ENCODE data around the gene SFSWAP.

Gene SFSWAP

DNA sequence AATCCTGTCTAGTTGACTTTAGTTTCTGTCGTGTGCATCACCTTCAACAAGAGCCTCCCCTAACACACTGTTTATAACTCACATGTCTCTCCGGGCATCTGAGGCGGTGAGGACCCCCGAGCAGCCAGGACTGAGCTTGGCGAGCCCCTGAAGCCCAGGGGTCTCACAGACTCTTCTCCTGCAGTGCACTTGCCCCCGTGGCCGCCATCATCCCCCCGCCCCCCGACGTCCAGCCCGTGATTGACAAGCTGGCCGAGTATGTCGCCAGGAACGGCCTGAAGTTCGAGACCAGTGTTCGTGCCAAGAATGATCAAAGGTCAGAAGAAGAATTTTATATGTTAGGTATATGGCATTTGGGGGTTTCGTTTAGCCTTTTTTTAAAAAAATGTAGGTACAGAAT lies 43.3 kb downstream of the SFSWAP start:
- Histone ChIP-seq H3K27ac (ENCODE audit: low read depth, low read length) (no peak overlapping the region), H3K36me3 (ENCODE audit: insufficient read depth, low read length) (peaks cover 64% of the 10 kb centered on the region), H3K9me3 (ENCODE audit: low read length) (no peaks in the 10 kb centered on the region), H3K27me3 (ENCODE audit: control insufficient read depth in 1 of 2, insufficient read depth in 2 of 2, low read length in 2 of 2) (no peaks in the 10 kb centered on the region), H3K9ac (ENCODE audit: low read length) (no peak overlapping the region), H3K4me3 (ENCODE audit: low read depth in 1 of 2, low read length in 2 of 2) (no peak overlapping the region), H3K4me1 (ENCODE audit: insufficient read depth, low read length) (no peaks in the 10 kb centered on the region)

DNA sequence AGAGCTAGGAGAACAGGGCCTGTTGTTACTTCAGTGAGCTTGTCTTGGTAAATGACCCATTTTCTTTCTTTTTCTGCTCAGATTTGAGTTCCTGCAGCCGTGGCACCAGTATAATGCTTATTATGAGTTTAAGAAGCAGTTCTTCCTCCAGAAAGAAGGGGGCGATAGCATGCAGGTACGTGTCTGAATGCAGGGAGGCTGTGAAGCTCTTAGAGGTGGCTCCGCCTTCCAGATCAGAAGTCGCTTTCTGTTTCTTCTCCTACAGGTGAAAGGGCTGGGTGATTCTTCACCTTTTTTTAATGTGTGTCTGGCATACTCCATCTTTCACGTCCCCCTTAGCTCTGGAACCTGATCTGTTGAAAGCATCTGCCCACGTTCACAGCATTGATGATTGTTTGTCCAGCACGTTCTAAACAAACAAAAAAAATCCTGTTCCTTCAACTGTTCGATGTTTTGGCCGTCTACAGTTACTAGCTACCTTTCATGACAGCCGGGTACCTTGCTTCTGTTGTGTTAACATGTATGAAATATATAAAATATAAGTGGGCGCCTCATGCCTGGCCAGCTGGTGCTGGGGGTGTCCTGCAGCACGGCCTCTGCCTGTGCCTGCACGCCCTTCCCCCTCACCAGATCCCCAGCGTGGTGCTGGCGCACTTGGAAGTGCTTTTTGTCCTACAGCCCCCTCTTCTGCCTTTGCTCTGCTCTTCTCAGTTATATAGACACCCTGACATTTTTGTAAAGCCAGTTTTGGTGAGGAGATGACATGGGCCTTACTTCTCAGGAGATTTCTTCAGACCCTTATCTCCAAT lies 44.6 kb downstream of the SFSWAP start:
- H3K4me1 ChIP-seq (ENCODE audit: insufficient read depth, low read length), result no peaks in the 10 kb centered on the region
- H3K9ac ChIP-seq (ENCODE audit: low read length), result no peak overlapping the region
- no peaks in the 10 kb centered on the region for H3K27me3 ChIP-seq (ENCODE audit: control insufficient read depth in 1 of 2, insufficient read depth in 2 of 2, low read length in 2 of 2)
- H3K36me3 ChIP-seq (ENCODE audit: insufficient read depth, low read length), result peaks cover 65% of the 10 kb centered on the region
- no peak overlapping the region for H3K4me3 ChIP-seq (ENCODE audit: low read depth in 1 of 2, low read length in 2 of 2)
- H3K27ac ChIP-seq (ENCODE audit: low read depth, low read length), result no peak overlapping the region
- no peaks in the 10 kb centered on the region for H3K9me3 ChIP-seq (ENCODE audit: low read length)

DNA sequence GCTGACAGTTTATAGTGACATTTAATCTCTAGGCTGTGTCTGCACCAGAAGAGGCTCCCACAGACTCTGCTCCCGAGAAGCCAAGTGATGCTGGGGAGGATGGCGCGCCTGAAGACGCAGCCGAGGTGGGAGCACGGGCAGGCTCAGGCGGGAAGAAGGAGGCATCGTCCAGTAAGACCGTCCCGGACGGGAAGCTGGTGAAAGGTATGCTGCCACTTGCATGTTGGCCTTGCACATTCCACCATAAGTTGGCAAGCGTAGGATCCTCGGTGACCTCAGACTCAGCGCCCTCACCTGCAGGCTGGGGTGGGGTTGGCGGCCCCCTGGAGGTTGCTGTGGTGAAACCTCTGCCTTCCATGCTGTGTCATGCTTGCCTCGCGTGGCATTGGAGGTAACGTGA lies 45.6 kb downstream of the SFSWAP start:
- Histone ChIP-seq H3K27me3 (ENCODE audit: control insufficient read depth in 1 of 2, insufficient read depth in 2 of 2, low read length in 2 of 2) (no peaks in the 10 kb centered on the region), H3K9me3 (ENCODE audit: low read length) (no peaks in the 10 kb centered on the region), H3K4me3 (ENCODE audit: low read depth in 1 of 2, low read length in 2 of 2) (no peak overlapping the region), H3K36me3 (ENCODE audit: insufficient read depth, low read length) (peaks cover 67% of the 10 kb centered on the region), H3K27ac (ENCODE audit: low read depth, low read length) (no peak overlapping the region), H3K9ac (ENCODE audit: low read length) (no peak overlapping the region), H3K4me1 (ENCODE audit: insufficient read depth, low read length) (no peaks in the 10 kb centered on the region)

DNA sequence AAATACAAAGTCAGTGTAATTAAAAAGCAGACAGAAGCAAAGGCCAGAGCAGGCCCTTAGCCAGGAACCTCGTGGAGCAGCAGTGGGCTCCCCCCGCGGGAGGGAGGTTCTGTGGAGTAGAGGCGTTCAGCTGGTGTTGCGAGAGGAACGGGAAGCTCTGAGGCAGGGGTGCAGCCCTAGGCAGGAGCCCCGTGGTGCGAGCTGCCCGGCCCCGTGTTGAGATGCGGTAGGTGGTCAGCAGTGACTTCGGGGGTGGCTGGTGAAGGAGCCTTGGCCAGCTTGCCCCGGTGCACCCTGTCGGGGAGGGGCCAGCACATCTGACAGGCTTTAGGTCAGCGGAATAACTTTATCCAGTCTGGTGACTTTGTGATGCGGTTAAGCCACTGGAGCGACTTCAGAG lies 46.2 kb downstream of the SFSWAP start:
- Histone ChIP-seq H3K36me3 (ENCODE audit: insufficient read depth, low read length) (peaks cover 69% of the 10 kb centered on the region), H3K9me3 (ENCODE audit: low read length) (no peaks in the 10 kb centered on the region), H3K4me1 (ENCODE audit: insufficient read depth, low read length) (no peaks in the 10 kb centered on the region)

DNA sequence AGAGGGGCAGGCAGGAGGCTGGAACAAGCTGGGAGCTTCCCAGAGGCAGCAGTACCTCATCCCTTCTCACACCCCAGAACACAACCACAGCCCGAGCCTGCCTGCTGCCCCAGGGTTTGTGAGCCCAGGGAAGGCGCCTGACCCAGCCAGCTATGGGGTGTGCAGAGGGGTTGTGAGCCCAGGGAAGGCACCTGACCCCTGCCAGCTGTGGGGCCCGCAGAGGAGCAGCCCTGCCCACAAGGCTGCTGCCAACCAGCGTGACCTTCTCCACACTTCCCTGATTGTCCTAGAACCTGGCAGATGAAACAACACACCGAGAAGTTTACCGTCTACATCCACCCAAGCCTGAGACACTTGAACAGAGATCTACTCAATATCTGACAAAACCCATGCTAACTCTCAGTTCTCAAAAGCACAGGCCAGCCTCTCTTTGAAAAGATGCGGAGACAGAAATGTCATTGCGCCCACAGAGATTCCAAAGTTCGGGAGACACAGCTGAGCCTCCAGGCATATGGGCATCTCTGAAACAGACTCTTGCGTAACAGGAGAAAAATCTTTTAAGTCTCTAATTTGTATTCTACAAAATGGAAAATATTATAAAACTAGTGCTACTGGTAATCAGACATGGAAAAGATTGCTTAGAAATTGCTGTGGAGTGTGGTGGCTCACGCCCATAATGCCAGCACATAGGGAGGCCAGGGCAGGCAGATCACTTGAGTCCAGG lies 47.3 kb downstream of the SFSWAP start:
- H3K4me3 ChIP-seq (ENCODE audit: low read depth in 1 of 2, low read length in 2 of 2), result no peak overlapping the region
- H3K27me3 ChIP-seq (ENCODE audit: control insufficient read depth in 1 of 2, insufficient read depth in 2 of 2, low read length in 2 of 2), result no peaks in the 10 kb centered on the region
- no peaks in the 10 kb centered on the region for H3K9me3 ChIP-seq (ENCODE audit: low read length)
- H3K27ac ChIP-seq (ENCODE audit: low read depth, low read length), result no peak overlapping the region
- H3K36me3 ChIP-seq (ENCODE audit: insufficient read depth, low read length), result peaks cover 65% of the 10 kb centered on the region
- H3K9ac ChIP-seq (ENCODE audit: low read length), result no peak overlapping the region
- no peaks in the 10 kb centered on the region for H3K4me1 ChIP-seq (ENCODE audit: insufficient read depth, low read length)

More for the DNA sequence above, 46.2 kb downstream of the SFSWAP start:
- no peak overlapping the region for H3K27ac ChIP-seq (ENCODE audit: low read depth, low read length)
- H3K9ac ChIP-seq (ENCODE audit: low read length), result no peak overlapping the region
- no peaks in the 10 kb centered on the region for H3K27me3 ChIP-seq (ENCODE audit: control insufficient read depth in 1 of 2, insufficient read depth in 2 of 2, low read length in 2 of 2)
- H3K4me3 ChIP-seq (ENCODE audit: low read depth in 1 of 2, low read length in 2 of 2), result no peak overlapping the region

DNA sequence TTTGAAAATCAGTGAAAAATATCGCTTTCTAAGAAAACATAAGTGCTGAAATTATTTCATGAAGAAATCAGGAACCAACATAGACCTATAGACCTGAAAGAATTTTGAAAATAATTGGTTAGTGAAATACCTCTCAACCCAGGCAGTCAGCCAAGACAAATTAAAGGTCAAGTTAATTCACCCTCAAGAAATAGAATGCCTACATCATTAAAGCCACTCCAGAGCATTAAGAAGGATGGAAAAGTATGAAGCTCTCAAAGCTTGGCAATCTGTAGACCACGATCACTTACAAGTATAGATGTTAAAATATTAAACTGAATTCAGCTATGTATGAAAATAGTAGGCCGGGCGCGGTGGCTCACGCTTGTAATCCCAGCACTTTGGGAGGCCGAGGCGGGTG lies 48.3 kb downstream of the SFSWAP start:
- H3K9me3 ChIP-seq (ENCODE audit: low read length), result no peaks in the 10 kb centered on the region
- H3K36me3 ChIP-seq (ENCODE audit: insufficient read depth, low read length), result peaks cover 59% of the 10 kb centered on the region
- H3K27ac ChIP-seq (ENCODE audit: low read depth, low read length), result no peak overlapping the region
- no peak overlapping the region for H3K4me3 ChIP-seq (ENCODE audit: low read depth in 1 of 2, low read length in 2 of 2)
- H3K27me3 ChIP-seq (ENCODE audit: control insufficient read depth in 1 of 2, insufficient read depth in 2 of 2, low read length in 2 of 2), result no peaks in the 10 kb centered on the region
- no peak overlapping the region for H3K9ac ChIP-seq (ENCODE audit: low read length)
- H3K4me1 ChIP-seq (ENCODE audit: insufficient read depth, low read length), result no peaks in the 10 kb centered on the region

DNA sequence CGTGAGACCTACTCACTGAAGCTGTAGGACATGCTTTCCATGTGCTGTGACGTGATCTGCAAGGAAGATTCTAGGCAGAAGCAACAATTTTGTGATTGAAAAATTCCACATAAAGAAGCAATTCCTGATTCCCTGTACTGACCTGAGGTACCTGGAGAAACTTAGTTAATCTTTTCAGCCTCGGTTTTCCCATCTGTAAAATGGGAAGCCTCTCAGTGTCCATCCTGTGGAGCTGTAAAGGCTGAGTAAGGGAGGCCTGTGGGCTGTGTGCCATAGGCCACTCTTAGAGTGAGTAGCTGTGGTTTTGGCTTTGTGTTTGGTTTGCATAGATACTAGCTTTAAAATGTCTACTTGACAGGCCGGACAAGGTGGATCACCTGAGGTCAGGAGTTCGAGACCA lies 50.7 kb downstream of the SFSWAP start:
- Histone ChIP-seq H3K4me1 (ENCODE audit: insufficient read depth, low read length) (no peaks in the 10 kb centered on the region), H3K27me3 (ENCODE audit: control insufficient read depth in 1 of 2, insufficient read depth in 2 of 2, low read length in 2 of 2) (no peaks in the 10 kb centered on the region), H3K9ac (ENCODE audit: low read length) (no peak overlapping the region), H3K9me3 (ENCODE audit: low read length) (no peaks in the 10 kb centered on the region), H3K36me3 (ENCODE audit: insufficient read depth, low read length) (peaks cover 62% of the 10 kb centered on the region), H3K4me3 (ENCODE audit: low read depth in 1 of 2, low read length in 2 of 2) (no peak overlapping the region), H3K27ac (ENCODE audit: low read depth, low read length) (no peak overlapping the region)

DNA sequence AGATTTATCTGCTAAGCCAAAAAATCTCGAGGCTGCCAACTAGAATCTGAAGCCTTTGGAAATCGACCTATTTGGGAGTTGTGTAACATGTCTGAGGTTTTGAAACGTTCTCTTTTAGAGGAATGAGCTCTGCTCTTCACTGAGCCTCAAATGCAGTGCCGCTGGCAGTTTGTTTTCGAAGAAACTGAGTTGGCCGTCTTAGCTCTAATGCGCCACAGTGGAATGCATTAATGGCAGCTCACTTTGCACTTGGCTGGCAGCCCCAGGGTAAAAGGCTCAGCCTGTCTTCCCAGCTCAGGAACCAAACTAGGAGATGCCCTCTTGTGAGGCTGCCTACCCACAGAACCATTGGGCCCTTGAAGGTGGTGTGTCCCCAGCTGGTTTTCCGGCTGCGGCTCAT lies 53.8 kb downstream of the SFSWAP start:
- Histone ChIP-seq H3K4me1 (ENCODE audit: insufficient read depth, low read length) (no peaks in the 10 kb centered on the region), H3K9ac (ENCODE audit: low read length) (no peak overlapping the region), H3K9me3 (ENCODE audit: low read length) (no peaks in the 10 kb centered on the region), H3K36me3 (ENCODE audit: insufficient read depth, low read length) (peaks cover 52% of the 10 kb centered on the region), H3K27me3 (ENCODE audit: control insufficient read depth in 1 of 2, insufficient read depth in 2 of 2, low read length in 2 of 2) (no peaks in the 10 kb centered on the region), H3K27ac (ENCODE audit: low read depth, low read length) (no peak overlapping the region), H3K4me3 (ENCODE audit: low read depth in 1 of 2, low read length in 2 of 2) (no peak overlapping the region)

DNA sequence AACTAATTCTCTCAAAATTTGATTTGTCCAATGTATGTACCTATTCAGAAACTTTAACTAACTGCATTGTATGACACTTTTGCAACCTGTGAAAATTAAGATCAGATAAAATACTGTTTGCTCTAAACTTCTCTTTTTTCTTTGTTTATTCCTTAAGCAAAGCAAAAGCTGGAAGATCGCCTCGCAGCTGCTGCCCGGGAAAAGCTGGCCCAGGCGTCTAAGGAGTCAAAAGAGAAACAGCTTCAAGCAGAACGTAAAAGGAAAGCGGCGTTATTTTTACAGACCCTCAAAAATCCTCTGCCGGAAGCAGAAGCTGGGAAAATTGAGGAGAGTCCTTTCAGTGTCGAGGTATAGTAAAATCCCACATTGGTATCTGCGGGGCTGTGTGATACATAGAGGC lies 55.1 kb downstream of the SFSWAP start:
- Histone ChIP-seq H3K4me3 (ENCODE audit: low read depth in 1 of 2, low read length in 2 of 2) (no peak overlapping the region), H3K27me3 (ENCODE audit: control insufficient read depth in 1 of 2, insufficient read depth in 2 of 2, low read length in 2 of 2) (no peaks in the 10 kb centered on the region), H3K4me1 (ENCODE audit: insufficient read depth, low read length) (no peaks in the 10 kb centered on the region), H3K9me3 (ENCODE audit: low read length) (no peaks in the 10 kb centered on the region), H3K36me3 (ENCODE audit: insufficient read depth, low read length) (peaks cover 56% of the 10 kb centered on the region), H3K27ac (ENCODE audit: low read depth, low read length) (no peak overlapping the region), H3K9ac (ENCODE audit: low read length) (no peak overlapping the region)

DNA sequence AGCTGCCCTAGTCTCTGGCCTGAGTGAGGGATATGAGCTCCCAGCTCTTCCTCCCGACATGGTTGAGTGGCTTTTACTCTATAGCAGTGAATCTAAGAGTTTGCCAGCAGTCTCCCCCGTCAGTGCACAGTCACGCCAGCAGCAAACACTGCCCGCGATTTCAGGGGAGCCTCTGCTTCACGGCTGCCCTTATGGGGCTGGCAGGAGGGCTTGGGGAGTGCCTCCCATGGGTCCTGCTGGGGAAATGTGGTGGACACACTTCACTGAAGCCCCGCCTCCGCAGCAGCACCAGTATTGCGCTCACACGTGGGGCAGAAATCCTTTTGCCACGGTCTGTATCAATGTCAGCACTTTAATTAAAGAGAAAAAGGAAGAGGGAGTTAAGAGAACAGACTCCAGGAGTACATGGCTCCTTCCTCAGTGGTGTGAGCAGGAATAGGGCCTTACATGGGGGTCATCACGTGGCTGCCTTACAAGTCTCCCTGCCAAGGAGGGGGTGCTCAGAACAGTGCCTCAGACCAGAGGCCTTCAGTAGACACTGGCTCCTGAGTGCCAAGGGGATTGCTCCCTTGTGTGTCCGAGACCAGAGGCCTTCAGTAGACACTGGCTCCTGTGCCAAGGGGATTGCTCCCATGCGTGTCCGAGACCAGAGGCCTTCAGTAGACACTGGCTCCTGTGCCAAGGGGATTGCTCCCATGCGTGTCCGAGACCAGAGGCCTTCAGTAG lies 55.7 kb downstream of the SFSWAP start:
- H3K4me1 ChIP-seq (ENCODE audit: insufficient read depth, low read length), result no peaks in the 10 kb centered on the region
- no peak overlapping the region for H3K9ac ChIP-seq (ENCODE audit: low read length)
- H3K9me3 ChIP-seq (ENCODE audit: low read length), result no peaks in the 10 kb centered on the region
- peaks cover 57% of the 10 kb centered on the region for H3K36me3 ChIP-seq (ENCODE audit: insufficient read depth, low read length)
- H3K4me3 ChIP-seq (ENCODE audit: low read depth in 1 of 2, low read length in 2 of 2), result no peak overlapping the region
- no peak overlapping the region for H3K27ac ChIP-seq (ENCODE audit: low read depth, low read length)
- no peaks in the 10 kb centered on the region for H3K27me3 ChIP-seq (ENCODE audit: control insufficient read depth in 1 of 2, insufficient read depth in 2 of 2, low read length in 2 of 2)

DNA sequence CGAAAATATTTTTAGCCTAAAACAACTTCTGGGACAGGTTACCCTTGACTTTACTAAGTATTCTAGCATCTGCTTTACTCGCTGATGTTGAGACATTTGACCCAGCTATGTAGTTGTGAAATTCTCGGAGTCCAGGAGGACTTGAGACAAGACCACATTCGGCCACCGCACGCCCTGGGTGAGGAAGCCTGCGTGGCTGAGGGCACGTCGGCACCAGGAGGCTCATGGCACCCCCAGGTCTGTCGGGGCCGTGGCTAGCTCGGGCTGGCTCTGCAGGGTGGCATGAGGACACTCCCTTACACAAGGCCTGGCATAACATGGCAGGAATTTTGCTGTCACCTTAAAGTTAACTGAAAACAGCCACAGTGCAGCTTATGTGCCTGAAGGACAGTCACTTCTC lies 59.2 kb downstream of the SFSWAP start:
- Histone ChIP-seq H3K4me1 (ENCODE audit: insufficient read depth, low read length) (no peaks in the 10 kb centered on the region), H3K36me3 (ENCODE audit: insufficient read depth, low read length) (peaks cover 62% of the 10 kb centered on the region)

More for the DNA sequence above, 59.2 kb downstream of the SFSWAP start:
- no peak overlapping the region for H3K27ac ChIP-seq (ENCODE audit: low read depth, low read length)
- no peak overlapping the region for H3K4me3 ChIP-seq (ENCODE audit: low read depth in 1 of 2, low read length in 2 of 2)
- no peaks in the 10 kb centered on the region for H3K27me3 ChIP-seq (ENCODE audit: control insufficient read depth in 1 of 2, insufficient read depth in 2 of 2, low read length in 2 of 2)
- H3K9me3 ChIP-seq (ENCODE audit: low read length), result no peaks in the 10 kb centered on the region
- H3K9ac ChIP-seq (ENCODE audit: low read length), result no peak overlapping the region
